Limb (tissue), 2 donors: ENCODE measurements around the gene IP6K3.

ENCODE experiments used
- DNase-seq, 2 donors: peaks; one replicate each; pipeline ENCODE4 v3.0.0-alpha.2; 2016; ENCODE audit errors: extremely low spot score in 2 of 2

The IP6K3 gene

DNA sequence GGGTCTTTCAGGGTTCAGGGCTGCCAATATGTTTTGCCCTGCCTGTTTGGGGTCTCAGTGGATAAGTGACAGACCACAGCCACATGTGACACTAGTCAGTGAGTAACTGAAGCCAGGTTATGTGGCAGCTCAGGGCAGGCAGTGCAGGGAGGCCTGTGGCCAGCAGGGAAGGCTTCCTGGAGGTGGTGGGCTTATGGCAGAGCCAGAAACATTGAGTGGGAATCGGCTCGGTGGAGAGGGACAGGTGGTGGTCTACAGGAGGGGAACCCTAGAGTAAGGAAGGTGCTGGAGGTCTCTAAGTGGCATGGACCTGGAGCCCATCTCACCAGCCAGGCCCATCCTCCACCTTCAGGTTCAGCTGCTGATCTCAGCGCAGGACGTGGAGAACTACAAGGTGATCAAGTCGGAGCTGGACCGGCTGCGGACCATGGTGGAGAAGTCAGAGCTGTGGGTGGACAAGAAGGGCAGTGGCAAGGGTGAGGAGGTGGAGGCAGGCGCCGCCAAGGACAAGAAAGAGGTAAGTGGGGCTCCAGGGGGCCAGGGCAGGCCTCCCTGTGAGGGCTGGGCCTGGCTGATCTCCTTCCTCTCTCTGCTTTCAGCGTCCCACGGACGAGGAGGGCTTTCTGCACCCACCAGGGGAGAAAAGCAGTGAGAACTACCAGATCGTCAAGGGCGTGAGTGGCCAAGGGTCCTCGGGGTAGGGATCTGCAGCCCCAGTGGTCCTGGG is 70.1 kb downstream of the IP6K3 start:
- DNase-seq: no peak

DNA sequence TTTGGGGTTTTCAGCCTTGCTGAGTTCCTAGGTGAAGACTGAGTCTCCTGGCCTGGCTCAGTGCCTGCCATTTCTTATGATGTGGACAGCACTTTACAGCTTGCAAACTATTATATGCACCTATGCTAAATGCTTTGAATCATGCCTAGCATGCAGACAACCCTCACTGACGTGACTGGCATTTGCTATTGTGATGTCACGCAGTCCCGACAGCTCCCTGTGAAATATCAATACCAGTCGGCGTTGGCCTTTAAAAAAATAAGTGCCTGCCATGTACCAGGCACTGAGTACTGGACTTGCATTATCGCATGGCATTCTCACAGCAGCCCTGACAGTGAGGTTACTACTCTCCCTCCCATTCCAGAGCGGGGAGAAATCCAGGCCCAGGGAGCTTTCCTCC is 70.7 kb downstream of the IP6K3 start:
- no peak for DNase-seq

DNA sequence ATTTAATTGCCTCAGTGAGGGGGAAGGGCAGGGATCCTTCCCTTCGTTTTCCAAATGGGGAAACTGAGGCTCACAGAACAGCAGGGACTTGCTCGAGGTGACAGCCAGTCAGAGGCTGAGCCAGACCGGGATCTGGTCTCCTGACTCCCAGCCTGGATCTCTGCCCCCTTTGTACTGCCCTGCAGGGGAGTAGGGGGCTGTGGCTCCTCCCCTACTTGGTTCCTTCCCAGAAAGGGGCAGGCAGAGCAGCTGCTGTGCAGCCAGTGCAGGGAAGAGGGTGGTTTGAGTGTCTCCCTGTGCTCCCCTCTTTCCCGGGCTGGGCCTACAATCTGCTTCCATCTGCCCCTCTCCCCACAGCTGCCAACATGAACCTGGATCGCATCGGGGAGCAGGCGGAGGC is 72.9 kb downstream of the IP6K3 start:
- no peak for DNase-seq

DNA sequence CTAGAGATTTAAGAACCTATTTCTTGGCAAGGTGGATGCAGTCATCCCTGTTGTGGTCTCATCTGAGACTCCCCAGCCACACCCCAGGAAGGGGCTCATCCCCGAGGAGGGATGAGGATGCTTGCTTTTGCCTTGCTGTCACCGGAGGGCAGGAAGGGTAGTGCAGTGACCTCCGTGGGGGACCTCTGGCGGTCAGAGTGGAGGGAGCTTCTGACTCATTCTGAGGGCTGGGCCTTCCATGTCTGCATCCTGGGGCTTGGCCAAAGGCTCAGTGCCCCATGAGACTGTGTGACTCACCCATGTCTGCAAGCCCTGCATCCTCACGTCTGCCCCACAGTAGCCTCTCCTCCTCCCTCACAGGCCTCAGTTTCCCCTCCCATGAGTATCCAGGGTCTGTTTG is 73.9 kb downstream of the IP6K3 start:
- DNase-seq: no peak

DNA sequence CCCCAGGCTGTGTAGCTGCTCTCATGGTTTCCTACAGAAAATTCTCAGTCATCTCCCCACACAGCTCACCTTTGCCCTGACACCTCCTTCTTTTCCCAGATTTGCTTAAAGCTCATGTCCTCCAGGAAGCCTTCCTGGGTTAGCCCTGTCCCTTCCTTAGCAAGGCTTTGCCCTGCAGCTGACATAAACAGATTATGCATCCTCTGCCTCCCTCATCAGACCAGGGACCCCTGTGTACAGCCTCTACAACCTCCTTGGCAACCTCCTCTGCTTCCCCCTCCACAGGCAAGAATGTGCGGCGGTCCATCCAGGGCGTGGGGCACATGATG is 75.0 kb downstream of the IP6K3 start:
- DNase-seq: no peak
